Stimulated activated CD4-positive, alpha-beta T cell treated with anti-CD3 and anti-CD28 coated beads, TNF-alpha, amount 100 ng/mL, for 24 hours (primary cell): ENCODE data around the gene DNASE1.

ENCODE experiments used
- DNase-seq, 3 experiments: peaks; one replicate each; pipeline ENCODE4 v3.0.0-alpha.2; 2020; ENCODE audit warnings: low read depth in 3 of 3

The DNASE1 gene

GRCh38 chr16:3695610-3696369 lies 41.3 kb downstream of the DNASE1 start:
- no peak for DNase-seq

GRCh38 chr16:3696425-3697218 lies 42.1 kb downstream of the DNASE1 start:
- DNase-seq, result no peak

GRCh38 chr16:3698941-3699340 lies 44.5 kb downstream of the DNASE1 start:
- DNase-seq, result no peak

GRCh38 chr16:3701531-3701930 lies 47.0 kb downstream of the DNASE1 start:
- DNase-seq, result no peak

GRCh38 chr16:3702082-3702481 lies 47.6 kb downstream of the DNASE1 start:
- DNase-seq, result no peak

- no peak for DNase-seq
Observed at GRCh38 chr16:3706253-3707012, 51.9 kb downstream of the DNASE1 start.
